ENCODE measurements around the gene CHMP3.

DNA sequence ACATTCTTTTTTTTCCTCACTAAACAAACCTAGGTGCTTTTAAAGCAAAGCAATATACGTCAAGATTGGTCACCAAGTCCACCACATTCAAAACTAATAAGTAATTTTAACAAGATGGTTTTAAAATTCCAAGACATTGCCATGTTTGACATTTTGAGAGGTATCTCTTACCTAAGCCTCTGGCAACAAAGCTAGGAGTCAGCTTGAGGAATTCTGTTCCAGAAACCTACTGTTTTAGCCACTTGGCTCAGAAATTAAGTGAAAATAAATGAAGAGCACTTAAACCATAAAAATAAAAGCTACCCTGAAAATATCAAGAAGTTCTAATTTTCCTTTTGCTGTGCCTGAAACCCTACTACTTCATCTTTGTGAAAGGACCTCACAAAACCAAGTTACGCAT is 30.0 kb upstream of the CHMP3 start:
- TF ChIP-seq, protein P1, sequence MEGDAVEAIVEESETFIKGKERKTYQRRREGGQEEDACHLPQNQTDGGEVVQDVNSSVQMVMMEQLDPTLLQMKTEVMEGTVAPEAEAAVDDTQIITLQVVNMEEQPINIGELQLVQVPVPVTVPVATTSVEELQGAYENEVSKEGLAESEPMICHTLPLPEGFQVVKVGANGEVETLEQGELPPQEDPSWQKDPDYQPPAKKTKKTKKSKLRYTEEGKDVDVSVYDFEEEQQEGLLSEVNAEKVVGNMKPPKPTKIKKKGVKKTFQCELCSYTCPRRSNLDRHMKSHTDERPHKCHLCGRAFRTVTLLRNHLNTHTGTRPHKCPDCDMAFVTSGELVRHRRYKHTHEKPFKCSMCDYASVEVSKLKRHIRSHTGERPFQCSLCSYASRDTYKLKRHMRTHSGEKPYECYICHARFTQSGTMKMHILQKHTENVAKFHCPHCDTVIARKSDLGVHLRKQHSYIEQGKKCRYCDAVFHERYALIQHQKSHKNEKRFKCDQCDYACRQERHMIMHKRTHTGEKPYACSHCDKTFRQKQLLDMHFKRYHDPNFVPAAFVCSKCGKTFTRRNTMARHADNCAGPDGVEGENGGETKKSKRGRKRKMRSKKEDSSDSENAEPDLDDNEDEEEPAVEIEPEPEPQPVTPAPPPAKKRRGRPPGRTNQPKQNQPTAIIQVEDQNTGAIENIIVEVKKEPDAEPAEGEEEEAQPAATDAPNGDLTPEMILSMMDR (IDR thresholded peaks at IDR 0.05; ENCODE audit: poor library complexity), result no peak
- TF ChIP-seq EZH2phosphoT487 (IDR thresholded peaks at IDR 0.05; ENCODE audit: low read depth, severe bottlenecking, unreplicated experiment) (no peak), EZH2 (IDR thresholded peaks at IDR 0.05; ENCODE audit: borderline replicate concordance) (no peak)

All from hepatocyte (in vitro differentiated cells).